ENCODE results near the gene PALLD. TPM values are rescaled to one million over a fixed set of nuclear protein-coding genes. Genes with fewer than 3 reads are reported as not detected.

The PALLD gene
- total RNA-seq, 1 experiment from 2014 or later, result 166 TPM

GRCh38 chr4:168648494-168648893 is 151.6 kb downstream of the PALLD start:
- Histone ChIP-seq H3K27ac (ENCODE audit: low read depth, low read length) (peak overlapping the region; percentile 94), H3K9ac (ENCODE audit: low read length) (peak overlapping the region; percentile 15; the same call in 1 of the 2 replicates), H3K36me3 (ENCODE audit: control insufficient read depth in 1 of 2, insufficient read depth in 2 of 2, low read length in 2 of 2) (no peaks in the 10 kb centered on the region), H3K79me2 (ENCODE audit: insufficient read depth, low read length) (peaks cover 52% of the 10 kb centered on the region), H3K4me2 (ENCODE audit: low read length) (peak overlapping the region; percentile 34), H3K27me3 (ENCODE audit: insufficient read depth, low read length) (no peaks in the 10 kb centered on the region), H2AFZ (ENCODE audit: low read depth, low read length, poor library complexity, severe bottlenecking) (no peak overlapping the region), H3K4me3 (replicated peaks in 1 of 2; ENCODE audit: low read depth in 1 of 2, low read length in 2 of 2) (no peak overlapping the region), H3K4me1 (ENCODE audit: control insufficient read depth in 1 of 2, insufficient read depth in 2 of 2, low read length in 2 of 2) (peaks cover 75 to 88% of the 10 kb centered on the region in 2 experiments), H3K9me3 (ENCODE audit: control insufficient read depth in 1 of 2, insufficient read depth in 1 of 2, low read depth in 1 of 2, low read length in 2 of 2) (no peaks in the 10 kb centered on the region), H4K20me1 (ENCODE audit: insufficient read depth) (no peaks in the 10 kb centered on the region), H3K9me2 (ENCODE audit: insufficient read depth) (no peaks in the 10 kb centered on the region)
- DNase-seq (ENCODE audit: low read depth, low spot score) (no peak), ATAC-seq (no peak)
- ChIA-PET CTCF (no interaction called here), RAD21 (ENCODE audit: low non-redundant PET in 1 of 2, low total read pairs in 2 of 2, uncharacterized antibody in 2 of 2, unreplicated experiment in 2 of 2) (no interaction called here), POLR2A (no interaction called here)
- no TSS peak for BruUV-seq (replicated peaks)
- TF ChIP-seq POLR2AphosphoS5 (IDR thresholded peaks at IDR 0.05; ENCODE audit: low read depth, low read length), result no peak
- TF ChIP-seq RAD21 (IDR thresholded peaks at IDR 0.05; ENCODE audit: low read depth), result no peak
- no peak for TF ChIP-seq CBX3 (IDR thresholded peaks at IDR 0.05; ENCODE audit: low read depth)
- TF ChIP-seq TCF7L2 (IDR thresholded peaks at IDR 0.05; ENCODE audit: borderline replicate concordance, extremely low read depth, insufficient read depth, insufficient read length), result no peak
- TF ChIP-seq MAX (IDR thresholded peaks at IDR 0.05), result no peak
- TF ChIP-seq POLR2A (IDR thresholded peaks at IDR 0.05; ENCODE audit: borderline replicate concordance, extremely low read depth, insufficient read depth, insufficient read length), result no peak
- TF ChIP-seq REST (IDR thresholded peaks at IDR 0.05; ENCODE audit: low read depth), result no peak
- no peak for TF ChIP-seq ATF3 (IDR thresholded peaks at IDR 0.05)
- no peak for TF ChIP-seq YY1 (IDR thresholded peaks at IDR 0.05; ENCODE audit: extremely low read depth, insufficient replicate concordance, low read depth, low read length)
- TF ChIP-seq SP1 (IDR thresholded peaks at IDR 0.05; ENCODE audit: low read depth), result no peak
- no peak for TF ChIP-seq ELF1 (IDR thresholded peaks at IDR 0.05; ENCODE audit: borderline replicate concordance, low read depth)
- TF ChIP-seq SIN3A (IDR thresholded peaks at IDR 0.05; ENCODE audit: low read depth), result no peak
- no peak for TF ChIP-seq FOSL1 (IDR thresholded peaks at IDR 0.05; ENCODE audit: low read depth)
- no peak for TF ChIP-seq ZBTB33 (IDR thresholded peaks at IDR 0.05; ENCODE audit: extremely low read depth, insufficient replicate concordance, low read length)
- intact Hi-C loops (cut with micrococcal nuclease), result no loop called here
